SK-N-MC (cell line): ENCODE data around the gene SYPL2.

Source experiments
- DNase-seq: peaks from one replicate; pipeline ENCODE4 v3.0.0-alpha.2; 2011; ENCODE audit warnings: low read depth, low spot score
- H3K27ac ChIP-seq: fragments of 200-600 bp; sonication (generic); 2 replicates; pipeline ENCODE4 v1.5.1; 2016; ENCODE audit warnings: mixed run types
- H3K36me3 ChIP-seq: fragments of 200-600 bp; sonication (generic); 2 replicates; pipeline ENCODE4 v1.6.1; 2017; ENCODE audit warnings: antibody characterized with exemption, low read length, mixed read lengths; ENCODE audit not compliant: insufficient read depth
- H3K4me3 ChIP-seq: fragments of 200-600 bp; sonication (generic); 2 replicates; pipeline ENCODE4 v1.5.1; 2016
- H3K9ac ChIP-seq: fragments of 200-600 bp; sonication (generic); 2 replicates; pipeline ENCODE4 v1.8.0; 2017; ENCODE audit warnings: mixed run types, mixed read lengths; ENCODE audit not compliant: insufficient read length
- H3K9me3 ChIP-seq: fragments of 200-600 bp; sonication (generic); 2 replicates; pipeline ENCODE4 v1.6.1; 2017; ENCODE audit warnings: low read depth, mild to moderate bottlenecking, antibody characterized with exemption, low read length, moderate library complexity, mixed read lengths
- EZH2 ChIP-seq: fragments of 200-600 bp; sonication (generic); IDR thresholded peaks from one replicate; pipeline ENCODE4 v1.6.1; 2017; ENCODE audit warnings: antibody characterized with exemption
- FOXP2 ChIP-seq: optimal IDR thresholded peaks from 2 replicates; pipeline ENCODE3; 2011; ENCODE audit warnings: mild to moderate bottlenecking, moderate library complexity; ENCODE audit not compliant: insufficient read depth; ENCODE audit errors: extremely low read length, control extremely low read depth
- POLR2AphosphoS5 ChIP-seq: IDR thresholded peaks from 2 replicates; pipeline ENCODE4 v1.6.1; 2012; ENCODE audit warnings: mild to moderate bottlenecking, low read depth, low read length, borderline replicate concordance

Gene SYPL2

DNA sequence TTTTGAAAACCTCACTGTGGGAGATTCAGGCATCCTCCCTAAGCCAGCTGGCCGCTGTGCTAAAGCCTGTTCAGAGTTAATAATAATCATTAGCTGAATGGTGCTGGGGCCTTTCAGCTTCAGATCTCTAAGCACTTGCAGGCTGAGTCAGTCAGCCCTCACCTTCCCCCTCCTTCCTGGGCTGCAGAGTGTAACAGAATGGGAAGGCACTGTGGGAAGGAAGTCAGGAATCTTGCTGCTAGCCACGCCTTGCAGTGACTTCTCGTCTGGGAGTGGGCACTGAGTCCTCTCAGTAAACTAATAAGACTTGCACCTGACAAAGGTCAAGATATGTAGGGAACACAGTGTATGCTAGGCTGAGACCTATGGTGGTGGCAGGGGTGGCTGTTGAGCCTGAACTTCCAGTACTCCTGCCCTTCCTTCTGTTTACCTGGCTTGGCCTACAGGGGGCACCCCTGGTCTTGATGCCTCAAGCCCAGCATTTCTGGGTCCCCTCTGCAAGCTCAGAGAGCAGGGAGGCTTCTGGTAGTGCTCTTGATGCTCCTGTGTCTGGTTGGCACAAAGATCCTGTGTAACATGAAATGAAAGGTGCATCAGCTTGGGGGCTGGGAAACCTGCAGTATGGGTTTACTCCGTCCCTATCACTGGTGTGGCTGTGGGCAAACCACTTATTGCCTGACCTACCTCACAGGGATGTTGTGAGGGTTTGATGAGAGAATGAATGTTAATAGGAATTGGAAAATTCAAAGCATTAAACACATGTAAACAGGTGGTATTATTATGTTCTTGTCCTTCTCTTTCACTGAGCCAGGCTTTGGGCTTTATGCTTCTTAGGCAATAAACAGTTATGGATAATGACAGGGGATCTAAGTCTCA lies 33.6 kb downstream of the SYPL2 start:
- H3K9ac ChIP-seq: no peak overlapping the region
- H3K27ac ChIP-seq: no peak overlapping the region
- no peaks in the 10 kb centered on the region for H3K9me3 ChIP-seq
- TF ChIP-seq POLR2AphosphoS5: no peak
- no peak for TF ChIP-seq FOXP2
- no peak for TF ChIP-seq EZH2
- no peak overlapping the region for H3K4me3 ChIP-seq
- no peak for DNase-seq
- peaks cover 4% of the 10 kb centered on the region; the same call in 1 of the 2 replicates for H3K36me3 ChIP-seq

DNA sequence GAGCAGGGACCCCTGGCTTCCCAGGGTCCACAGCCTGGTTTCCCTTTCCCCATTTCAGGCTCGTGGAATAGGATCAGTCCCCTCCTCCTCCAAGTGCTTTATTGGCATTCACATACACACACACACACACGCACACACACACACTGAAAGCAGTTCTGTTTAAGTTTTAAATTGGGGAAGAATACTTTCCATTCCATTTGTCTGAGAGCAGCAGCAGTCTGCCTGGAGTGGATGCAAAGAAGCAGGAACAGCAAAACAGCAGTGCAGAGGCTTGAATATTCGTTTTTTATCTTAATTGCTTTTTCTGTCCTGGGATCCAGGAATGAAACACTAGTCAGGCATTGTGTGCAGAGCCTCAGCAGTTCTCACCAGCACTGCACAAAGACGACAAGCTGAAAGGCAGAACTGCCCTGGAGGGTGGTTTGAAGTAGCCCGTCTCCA lies 34.6 kb downstream of the SYPL2 start:
- no peak for TF ChIP-seq POLR2AphosphoS5
- no peak for TF ChIP-seq EZH2
- TF ChIP-seq FOXP2: no peak
- H3K36me3 ChIP-seq: peaks cover 3% of the 10 kb centered on the region; the same call in 1 of the 2 replicates
- no peak overlapping the region for H3K27ac ChIP-seq
- H3K9me3 ChIP-seq: no peaks in the 10 kb centered on the region
- no peak for DNase-seq
- no peak overlapping the region for H3K4me3 ChIP-seq
- H3K9ac ChIP-seq: no peak overlapping the region

DNA sequence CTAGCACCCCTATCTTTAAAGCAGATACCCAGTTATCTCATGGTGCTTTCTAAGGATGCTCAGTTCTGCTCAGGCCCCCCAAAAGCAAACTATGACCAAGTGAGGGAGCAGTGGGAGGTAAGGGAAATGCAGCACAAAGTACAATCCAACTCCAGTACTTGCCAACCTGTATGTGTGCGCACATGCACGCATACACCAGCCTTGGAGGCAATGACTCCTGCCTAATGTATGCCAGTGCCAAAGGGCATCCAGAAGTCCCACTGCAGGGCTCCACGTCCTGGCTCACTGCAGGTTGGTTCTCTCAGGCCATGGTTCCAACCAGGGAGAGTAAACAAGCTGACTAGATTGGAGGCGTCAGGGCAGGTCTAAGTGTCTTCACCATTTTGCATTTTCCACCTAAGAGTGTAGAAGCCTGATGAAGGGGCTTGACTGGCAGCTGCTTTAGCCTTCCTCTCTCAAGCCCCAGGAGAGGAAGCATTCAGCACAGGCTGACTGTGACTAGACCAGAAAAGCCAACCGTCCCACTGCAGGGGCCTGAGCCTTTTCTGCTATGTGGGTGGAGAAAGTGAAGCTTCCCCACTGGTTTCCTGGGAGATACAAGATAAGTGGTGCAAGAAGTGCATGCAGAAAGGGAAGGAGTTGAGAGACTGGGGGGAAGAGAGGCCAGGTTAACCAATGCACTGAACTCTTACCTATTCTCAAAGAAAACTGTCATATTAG lies 35.5 kb downstream of the SYPL2 start:
- DNase-seq: no peak
- no peak overlapping the region for H3K4me3 ChIP-seq
- TF ChIP-seq FOXP2 (no peak), POLR2AphosphoS5 (no peak), EZH2 (no peak)
- no peak overlapping the region for H3K9ac ChIP-seq
- H3K36me3 ChIP-seq: no peaks in the 10 kb centered on the region
- H3K27ac ChIP-seq: no peak overlapping the region
- no peaks in the 10 kb centered on the region for H3K9me3 ChIP-seq

DNA sequence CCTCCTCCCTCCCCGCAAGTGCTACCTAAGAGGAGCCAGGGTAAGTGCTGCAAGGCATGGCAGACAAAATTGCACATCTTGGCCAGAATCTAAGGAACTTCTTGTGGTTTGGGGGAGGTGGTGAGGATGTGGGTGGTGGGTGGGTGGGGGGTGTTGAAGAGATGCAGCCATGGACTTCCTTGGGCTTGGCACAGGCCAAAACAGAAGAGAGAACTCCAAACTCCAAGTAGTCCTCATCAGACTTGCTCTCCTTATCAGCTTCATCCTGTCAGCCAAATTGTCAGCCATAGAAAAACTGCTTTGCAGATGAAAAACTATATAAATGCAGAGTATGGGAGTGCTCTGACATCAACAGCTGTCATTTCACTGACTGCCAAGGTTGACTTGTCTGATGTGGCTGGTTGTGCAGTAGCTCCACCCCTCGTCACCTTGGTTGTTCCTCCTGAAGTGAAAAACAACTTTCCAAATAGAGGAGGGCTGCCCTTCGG lies 36.1 kb downstream of the SYPL2 start:
- no peak for TF ChIP-seq EZH2
- TF ChIP-seq POLR2AphosphoS5: no peak
- no peak for TF ChIP-seq FOXP2
- Histone ChIP-seq H3K9me3 (no peaks in the 10 kb centered on the region), H3K36me3 (no peaks in the 10 kb centered on the region), H3K4me3 (no peak overlapping the region), H3K9ac (no peak overlapping the region), H3K27ac (no peak overlapping the region)
- no peak for DNase-seq

DNA sequence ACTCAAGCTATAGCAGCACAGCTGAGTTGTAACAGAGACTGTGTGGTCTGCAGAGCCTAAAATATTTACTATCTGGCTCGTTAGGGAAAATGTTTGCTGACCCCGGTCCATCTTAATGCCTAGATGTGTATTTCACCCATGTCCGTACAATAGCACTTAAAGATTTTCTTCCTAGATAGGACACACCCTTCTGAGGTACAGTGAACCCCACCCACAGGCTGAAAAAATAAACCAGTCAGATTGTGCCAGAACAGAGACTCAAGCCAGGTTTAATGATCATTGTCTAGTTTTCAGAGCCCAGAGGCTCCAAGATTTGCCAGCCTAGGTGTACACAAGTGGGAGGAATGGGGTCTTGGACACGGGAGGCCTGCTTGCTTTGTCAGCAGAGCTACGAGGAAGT lies 37.6 kb downstream of the SYPL2 start:
- Histone ChIP-seq H3K9me3 (no peaks in the 10 kb centered on the region), H3K9ac (no peak overlapping the region), H3K27ac (no peak overlapping the region), H3K4me3 (no peak overlapping the region), H3K36me3 (no peaks in the 10 kb centered on the region)
- no peak for DNase-seq
- TF ChIP-seq POLR2AphosphoS5 (no peak), EZH2 (no peak), FOXP2 (no peak)

DNA sequence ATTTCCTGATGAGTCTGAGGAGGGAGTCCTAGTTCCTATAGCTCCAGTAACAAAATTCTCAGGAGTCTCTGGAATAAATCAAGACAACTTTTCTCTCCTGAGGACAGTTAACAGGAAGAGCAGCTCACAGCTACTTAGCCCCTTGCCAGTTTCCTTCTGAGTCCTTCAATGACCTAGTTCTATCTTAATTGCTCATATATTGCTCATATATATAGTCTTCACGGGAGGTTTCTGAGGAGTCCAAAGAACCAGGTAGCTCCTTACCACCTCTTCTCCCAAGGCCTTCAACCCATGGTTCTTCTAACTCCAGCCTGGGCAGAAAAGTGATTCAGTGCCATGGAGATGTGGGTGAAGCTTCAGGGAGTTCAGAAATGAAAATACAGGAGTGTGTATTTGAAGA lies 38.6 kb downstream of the SYPL2 start:
- Histone ChIP-seq H3K27ac (no peak overlapping the region), H3K4me3 (no peak overlapping the region), H3K9ac (no peak overlapping the region), H3K36me3 (no peaks in the 10 kb centered on the region), H3K9me3 (no peaks in the 10 kb centered on the region)
- TF ChIP-seq EZH2 (no peak), FOXP2 (no peak), POLR2AphosphoS5 (no peak)
- no peak for DNase-seq

DNA sequence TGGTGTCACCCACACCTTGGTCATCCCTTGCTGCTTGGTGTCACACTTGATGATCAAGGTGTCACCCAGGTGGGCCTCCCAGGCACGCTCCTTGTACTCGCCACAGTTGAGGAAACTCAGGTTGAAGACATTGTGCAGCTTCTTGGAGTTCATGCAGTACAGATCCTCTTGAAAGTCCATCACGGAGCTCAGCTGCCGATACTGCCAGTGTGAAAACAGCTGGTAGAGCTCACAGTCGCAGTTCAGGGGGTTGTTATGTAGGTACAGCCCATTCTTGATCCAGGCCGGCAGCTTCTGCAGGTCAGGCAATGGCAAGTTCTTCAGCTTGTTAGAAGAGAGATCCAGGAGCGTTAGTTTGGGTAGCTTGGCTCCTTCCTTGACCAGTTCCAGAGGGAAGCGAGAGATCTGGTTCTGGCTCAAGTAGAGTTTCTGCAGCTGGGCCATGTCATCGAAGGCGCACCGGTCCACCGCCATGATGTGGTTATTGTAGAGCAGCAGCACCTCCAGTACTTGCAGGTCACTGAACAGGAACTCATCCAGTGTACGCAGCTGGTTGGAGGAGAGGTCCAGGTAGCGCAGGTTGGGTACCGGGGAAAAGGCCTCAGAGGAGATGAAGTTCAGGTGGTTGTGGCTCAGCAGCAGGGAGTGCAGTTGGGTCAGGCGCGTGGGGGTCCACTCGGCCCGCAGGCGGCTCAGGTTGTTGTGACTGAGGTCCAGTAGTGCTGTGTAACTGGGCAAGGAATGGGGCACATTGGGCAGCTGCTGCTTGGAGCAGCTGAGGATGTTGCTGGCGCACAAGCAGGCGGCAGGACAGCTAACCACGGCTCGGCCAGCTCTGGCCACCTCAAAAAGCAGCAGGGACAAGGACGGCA lies 41.9 kb downstream of the SYPL2 start:
- no peaks in the 10 kb centered on the region for H3K36me3 ChIP-seq
- no peak for DNase-seq
- H3K4me3 ChIP-seq: no peak overlapping the region
- no peak overlapping the region for H3K9ac ChIP-seq
- TF ChIP-seq POLR2AphosphoS5 (no peak), EZH2 (no peak), FOXP2 (no peak)
- H3K9me3 ChIP-seq: no peaks in the 10 kb centered on the region
- no peak overlapping the region for H3K27ac ChIP-seq

DNA sequence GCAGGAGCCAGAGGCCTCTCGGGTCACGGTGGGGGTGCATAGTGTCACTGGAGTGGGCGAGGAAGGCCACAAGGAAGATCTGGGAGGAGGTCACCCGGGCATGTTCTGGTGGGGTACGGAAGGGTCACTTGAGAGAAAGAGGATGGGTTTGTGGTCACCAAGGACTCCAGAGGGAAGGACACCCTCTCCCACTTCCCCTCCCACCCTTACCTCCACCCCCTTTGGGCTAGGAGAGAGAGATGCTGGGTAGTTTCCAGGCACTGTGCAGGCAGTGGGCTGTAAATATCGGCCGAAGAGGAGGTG lies 42.5 kb downstream of the SYPL2 start:
- no peak for DNase-seq
- TF ChIP-seq POLR2AphosphoS5 (no peak), EZH2 (no peak), FOXP2 (no peak)
- no peaks in the 10 kb centered on the region for H3K36me3 ChIP-seq
- no peak overlapping the region for H3K9ac ChIP-seq
- no peak overlapping the region for H3K27ac ChIP-seq
- H3K4me3 ChIP-seq: peak overlapping the region; percentile 80
- H3K9me3 ChIP-seq: no peaks in the 10 kb centered on the region
